K562 (cell line): Measurements from ENCODE around the gene CCNC. TPM values are rescaled to one million over a fixed set of nuclear protein-coding genes. Genes with fewer than 3 reads are reported as not detected.

Experiments used
- ARNT ChIP-seq, 2 experiments: fragments of 450-650 bp; IDR thresholded peaks; 2 replicates each; pipeline ENCODE4 v1.6.1; 2016; ENCODE audit warnings: mild to moderate bottlenecking in 1 of 2
- BDP1 ChIP-seq: IDR thresholded peaks from 3 replicates; pipeline ENCODE4 v1.6.1; 2011; ENCODE audit not compliant: insufficient read length, insufficient read depth
- CEBPG ChIP-seq, 3 experiments: fragments of 200-800 bp in 1 of 3; sonication (Bioruptor generic) in 1 of 3; sonication (generic) in 1 of 3; formaldehyde crosslinking in 1 of 3; IDR thresholded peaks in 2 of 3; conservative IDR thresholded peaks in 1 of 3; 2 replicates each; pipeline versions ENCODE4 v1.6.1 to v1.8.0; 2016 to 2022; ENCODE audit warnings: missing compliant biosample characterization in 2 of 3, missing genetic modification characterization in 2 of 3, mild to moderate bottlenecking in 1 of 3, missing genetic modification reagents in 1 of 3
- CHD2 ChIP-seq: IDR thresholded peaks from 2 replicates; pipeline ENCODE4 v1.6.1; 2011; ENCODE audit warnings: low read depth, low read length
- DNMT1 ChIP-seq: fragments of 450-650 bp; IDR thresholded peaks from 2 replicates; pipeline ENCODE4 v1.6.1; 2016; ENCODE audit warnings: antibody characterized with exemption, mild to moderate bottlenecking
- EHMT2 ChIP-seq: fragments of 450-650 bp; IDR thresholded peaks from 2 replicates; pipeline ENCODE4 v1.6.1; 2018; ENCODE audit warnings: antibody characterized with exemption
- MCM3 ChIP-seq: fragments of 450-650 bp; IDR thresholded peaks from 2 replicates; pipeline ENCODE4 v1.6.1; 2016
- MLLT1 ChIP-seq, 2 experiments: fragments of 450-650 bp; IDR thresholded peaks; 2 replicates each; pipeline ENCODE4 v1.6.1; 2016
- RCOR1 ChIP-seq, 2 experiments: IDR thresholded peaks; 2 replicates each; pipeline ENCODE4 v1.6.1; 2012; ENCODE audit warnings: low read depth in 2 of 2, low read length in 2 of 2, borderline replicate concordance in 1 of 2, improper control_type of control experiment in 1 of 2
- SMAD4 ChIP-seq: fragments of 250-450 bp; sonication (Bioruptor Pico); conservative IDR thresholded peaks from 2 replicates; pipeline ENCODE4 v1.8.0; 2021; ENCODE audit warnings: inconsistent platforms, mild to moderate bottlenecking, moderate library complexity
- SPI1 ChIP-seq: IDR thresholded peaks from 2 replicates; pipeline ENCODE4 v1.6.1; 2011; ENCODE audit warnings: low read depth, low read length, control low read depth, borderline replicate concordance
- TEAD2 ChIP-seq: fragments of 450-650 bp; IDR thresholded peaks from 2 replicates; pipeline ENCODE4 v1.6.1; 2016; ENCODE audit warnings: missing genetic modification characterization, control low read depth, missing compliant biosample characterization
- TEAD4 ChIP-seq, 2 experiments: sonication (generic) in 1 of 2; formaldehyde crosslinking in 1 of 2; IDR thresholded peaks; 2 replicates each; pipeline versions ENCODE4 v1.6.1 to v1.8.0; 2012 to 2022; ENCODE audit warnings: borderline replicate concordance in 1 of 2, inconsistent platforms in 1 of 2, low read length in 1 of 2, mild to moderate bottlenecking in 1 of 2, missing genetic modification reagents in 1 of 2
- ZNF184 ChIP-seq: sonication (generic); formaldehyde crosslinking; IDR thresholded peaks from 2 replicates; pipeline ENCODE4 v1.5.0; 2020; ENCODE audit warnings: missing genetic modification reagents
- ZNF232 ChIP-seq: sonication (generic); formaldehyde crosslinking; IDR thresholded peaks from 2 replicates; pipeline ENCODE4 v1.8.0; 2022; ENCODE audit warnings: mild to moderate bottlenecking, missing genetic modification reagents
- ZNF316 ChIP-seq: fragments of 450-650 bp; IDR thresholded peaks from 2 replicates; pipeline ENCODE4 v1.6.1; 2016
- ZNF79 ChIP-seq: fragments of 250-450 bp; sonication (Bioruptor Pico); IDR thresholded peaks from 2 replicates; pipeline ENCODE4 v1.4.0; 2020; ENCODE audit warnings: low read depth, mild to moderate bottlenecking, moderate library complexity
- ZNF830 ChIP-seq: fragments of 250-450 bp; sonication (Bioruptor Pico); IDR thresholded peaks from 2 replicates; pipeline ENCODE4 v1.5.0; 2021; ENCODE audit warnings: mild to moderate bottlenecking
- polyA plus RNA-seq, 8 experiments: library from polyadenylated mRNA; depleted of rRNA in 4 of 8; stranded (reverse) in 5 of 8; unstranded in 3 of 8; fragments of >200 nt; fragmentation: Nextera tagmentation in 2 of 8; fragmentation: Illumina TruSeq in 1 of 8; extraction: Ambion mirVana in 2 of 8; extraction: Trizol in 1 of 8; gene quantifications; 2 replicates each; pipeline versions ENCODE4 v1.2.1 to v1.2.3, GENCODE V29; 2011 to 2014; ENCODE audit warnings: inconsistent platforms in 1 of 8, missing spikeins in 1 of 8
- total RNA-seq, 7 experiments: library from RNA; depleted of rRNA in 6 of 7; stranded (reverse); fragments of >200 nt in 6 of 7; fragmentation: Illumina TruSeq in 2 of 7; extraction: Trizol in 2 of 7; gene quantifications; 2 replicates each; pipeline versions ENCODE4 v1.2.1 to v1.2.3, GENCODE V29; 2011 to 2021; ENCODE audit warnings: low replicate concordance in 1 of 7
- TF ChIP-seq, protein P1 (sequence below), 3 experiments: fragments of 200-800 bp in 1 of 3; sonication (Bioruptor generic) in 1 of 3; sonication (generic) in 1 of 3; formaldehyde crosslinking in 1 of 3; IDR thresholded peaks; 2 replicates each; pipeline versions ENCODE4 v1.6.1 to v1.8.0; 2016 to 2022; ENCODE audit warnings: mild to moderate bottlenecking in 2 of 3, missing compliant biosample characterization in 2 of 3, missing genetic modification characterization in 2 of 3, missing genetic modification reagents in 1 of 3
- TF ChIP-seq, protein P2 (sequence below): fragments of 250-450 bp; sonication (Bioruptor Pico); IDR thresholded peaks from 2 replicates; pipeline ENCODE4 v1.5.0; 2020; ENCODE audit warnings: mild to moderate bottlenecking, borderline replicate concordance
- TF ChIP-seq, protein P3 (sequence below), 2 experiments: fragments of 200-800 bp in 1 of 2; sonication (Bioruptor generic) in 1 of 2; sonication (generic) in 1 of 2; formaldehyde crosslinking in 1 of 2; IDR thresholded peaks in 1 of 2; conservative IDR thresholded peaks in 1 of 2; 2 replicates each; pipeline versions ENCODE4 v1.5.0 to v1.6.1; 2016 to 2020; ENCODE audit warnings: missing compliant biosample characterization in 1 of 2, missing genetic modification characterization in 1 of 2, missing genetic modification reagents in 1 of 2

The CCNC gene
- total and polyA plus RNA-seq, 9 of the 15 experiments (the other 6 are each of a cell fraction or from before 2014, with no cell fraction given): 68.7 to 177 (median 99.6) TPM

- peak; percentile 24; the same call in 1 of the 2 replicates for TF ChIP-seq TEAD4 (IDR thresholded peaks at IDR 0.05; ENCODE audit: low read length)
- no peak for TF ChIP-seq TEAD4 (CRISPR knock-in tag; IDR thresholded peaks at IDR 0.05; ENCODE audit: borderline replicate concordance)
- TF ChIP-seq, protein P1, sequence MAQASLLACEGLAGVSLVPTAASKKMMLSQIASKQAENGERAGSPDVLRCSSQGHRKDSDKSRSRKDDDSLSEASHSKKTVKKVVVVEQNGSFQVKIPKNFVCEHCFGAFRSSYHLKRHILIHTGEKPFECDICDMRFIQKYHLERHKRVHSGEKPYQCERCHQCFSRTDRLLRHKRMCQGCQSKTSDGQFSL (CRISPR knock-in tag; IDR thresholded peaks at IDR 0.05): peak; percentile 96
- TF ChIP-seq, protein P1 (tag; IDR thresholded peaks at IDR 0.05): peak in 1 of 2 experiments; percentile 59; a peak in 2 of 4 replicates
- TF ChIP-seq SMAD4 (CRISPR knock-in tag): no peak; the same call in 1 of the 2 replicates
- no peak for TF ChIP-seq DNMT1
- no peak for TF ChIP-seq TEAD2 (tag)
- no peak for TF ChIP-seq EHMT2
- no peak for TF ChIP-seq CEBPG (CRISPR knock-in tag; IDR thresholded peaks at IDR 0.05)
- TF ChIP-seq CEBPG (tag; conservative IDR thresholded peaks at IDR 0.05 in 1 of 2, IDR thresholded peaks at IDR 0.05 in 1 of 2): no peak
- no peak for TF ChIP-seq CHD2
- TF ChIP-seq ZNF830 (CRISPR knock-in tag): no peak
- no peak for TF ChIP-seq ARNT (IDR thresholded peaks at IDR 0.05)
- no peak for TF ChIP-seq ZNF184 (CRISPR knock-in tag)
- TF ChIP-seq, protein P2, sequence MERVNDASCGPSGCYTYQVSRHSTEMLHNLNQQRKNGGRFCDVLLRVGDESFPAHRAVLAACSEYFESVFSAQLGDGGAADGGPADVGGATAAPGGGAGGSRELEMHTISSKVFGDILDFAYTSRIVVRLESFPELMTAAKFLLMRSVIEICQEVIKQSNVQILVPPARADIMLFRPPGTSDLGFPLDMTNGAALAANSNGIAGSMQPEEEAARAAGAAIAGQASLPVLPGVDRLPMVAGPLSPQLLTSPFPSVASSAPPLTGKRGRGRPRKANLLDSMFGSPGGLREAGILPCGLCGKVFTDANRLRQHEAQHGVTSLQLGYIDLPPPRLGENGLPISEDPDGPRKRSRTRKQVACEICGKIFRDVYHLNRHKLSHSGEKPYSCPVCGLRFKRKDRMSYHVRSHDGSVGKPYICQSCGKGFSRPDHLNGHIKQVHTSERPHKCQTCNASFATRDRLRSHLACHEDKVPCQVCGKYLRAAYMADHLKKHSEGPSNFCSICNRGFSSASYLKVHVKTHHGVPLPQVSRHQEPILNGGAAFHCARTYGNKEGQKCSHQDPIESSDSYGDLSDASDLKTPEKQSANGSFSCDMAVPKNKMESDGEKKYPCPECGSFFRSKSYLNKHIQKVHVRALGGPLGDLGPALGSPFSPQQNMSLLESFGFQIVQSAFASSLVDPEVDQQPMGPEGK (CRISPR knock-in tag): no peak
- TF ChIP-seq RCOR1 (IDR thresholded peaks at IDR 0.05; ENCODE audit: borderline replicate concordance in 1 of 2, low read depth in 2 of 2, low read length in 2 of 2): peak in 1 of 2 experiments; percentile 46; a peak in 1 of 4 replicates
- TF ChIP-seq BDP1: no peak
- no peak for TF ChIP-seq ZNF316
- no peak for TF ChIP-seq MCM3
- TF ChIP-seq ZNF79: no peak
- TF ChIP-seq, protein P3, sequence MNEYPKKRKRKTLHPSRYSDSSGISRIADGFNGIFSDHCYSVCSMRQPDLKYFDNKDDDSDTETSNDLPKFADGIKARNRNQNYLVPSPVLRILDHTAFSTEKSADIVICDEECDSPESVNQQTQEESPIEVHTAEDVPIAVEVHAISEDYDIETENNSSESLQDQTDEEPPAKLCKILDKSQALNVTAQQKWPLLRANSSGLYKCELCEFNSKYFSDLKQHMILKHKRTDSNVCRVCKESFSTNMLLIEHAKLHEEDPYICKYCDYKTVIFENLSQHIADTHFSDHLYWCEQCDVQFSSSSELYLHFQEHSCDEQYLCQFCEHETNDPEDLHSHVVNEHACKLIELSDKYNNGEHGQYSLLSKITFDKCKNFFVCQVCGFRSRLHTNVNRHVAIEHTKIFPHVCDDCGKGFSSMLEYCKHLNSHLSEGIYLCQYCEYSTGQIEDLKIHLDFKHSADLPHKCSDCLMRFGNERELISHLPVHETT (CRISPR knock-in tag; conservative IDR thresholded peaks at IDR 0.05 in 1 of 2, IDR thresholded peaks at IDR 0.05 in 1 of 2): peak in 1 of 2 experiments; percentile 44; a peak in 1 of 4 replicates
- TF ChIP-seq MLLT1 (IDR thresholded peaks at IDR 0.05): 0 out of 4 replicates have a peak, but pooled peaks of 1 of the 2 experiments have one; percentile 41
- no peak for TF ChIP-seq ZNF232 (CRISPR knock-in tag)
- TF ChIP-seq SPI1: peak; percentile 90
These were observed 47.4 kb downstream of the CCNC start (continued) for GRCh38 chr6:99520855-99521632.
